Calu3 (cell line): ENCODE data around the gene CCT8L2. TPM values are rescaled to one million over a fixed set of nuclear protein-coding genes. Genes with fewer than 3 reads are reported as not detected.
"Not testable (repeated sequence)": the region's sequence is repeated elsewhere in the genome, so short reads cannot be mapped to it uniquely, and the experiment has no call there.

ENCODE experiments used
- BruUV-seq: library from RNA; stranded (reverse); fragments of 400-500 nt; replicated peaks from 2 replicates; lab custom pipeline; 2021; lab: Mats Ljungman, UMichigan
- CTCF ChIA-PET: fragments of 300-600 bp; sonication (Branson Sonifier 250); formaldehyde crosslinking; loops from one replicate; lab custom pipeline; 2022; ENCODE audit warnings: antibody characterized with exemption; lab: Charles Lee
- DNase-seq: peaks from one replicate; pipeline ENCODE4 v3.0.0; 2022
- H3K27ac Mint-ChIP-seq: one replicate; pipeline ENCODE4 v1.8.0; 2022; ENCODE audit warnings: mixed read lengths; ENCODE audit not compliant: unreplicated experiment
- H3K27me3 Mint-ChIP-seq: one replicate; pipeline ENCODE4 v1.8.0; 2022; ENCODE audit warnings: mixed read lengths; ENCODE audit not compliant: unreplicated experiment
- H3K36me3 Mint-ChIP-seq: one replicate; pipeline ENCODE4 v1.8.0; 2022; ENCODE audit warnings: mild to moderate bottlenecking, moderate library complexity, mixed read lengths; ENCODE audit not compliant: insufficient read depth, unreplicated experiment
- H3K4me1 Mint-ChIP-seq: one replicate; pipeline ENCODE4 v1.8.0; 2022; ENCODE audit warnings: mild to moderate bottlenecking, low read depth, mixed read lengths; ENCODE audit not compliant: unreplicated experiment
- H3K4me3 Mint-ChIP-seq: one replicate; pipeline ENCODE4 v1.8.0; 2022; ENCODE audit warnings: mild to moderate bottlenecking, low read depth, moderate library complexity, mixed read lengths; ENCODE audit not compliant: unreplicated experiment
- H3K9me3 Mint-ChIP-seq: one replicate; pipeline ENCODE4 v1.8.0; 2022; ENCODE audit warnings: low read depth, mixed read lengths; ENCODE audit not compliant: unreplicated experiment
- CTCF ChIP-seq: fragments of 200-600 bp; IDR thresholded peaks from one replicate; pipeline ENCODE4 v1.8.0; 2022; ENCODE audit warnings: antibody characterized with exemption; ENCODE audit not compliant: unreplicated experiment
- intact Hi-C: fragments of 100-400 bp; cut with micrococcal nuclease; formaldehyde crosslinking; loops from one replicate; pipeline ENCODE4 v1.10.0; 2022; ENCODE audit not compliant: unreplicated experiment
- total RNA-seq: library from RNA; stranded (reverse); gene quantifications from 2 replicates; pipeline ENCODE4 v1.2.3, GENCODE V29; 2022

The CCT8L2 gene
- total RNA-seq, 1 experiment from 2014 or later: not detected

- Mint-ChIP-seq H3K36me3 (no peaks in the 10 kb centered on the region), H3K4me3 (no peak overlapping the region), H3K27ac (no peak overlapping the region), H3K9me3 (peaks cover 5% of the 10 kb centered on the region), H3K27me3 (no peaks in the 10 kb centered on the region), H3K4me1 (no peaks in the 10 kb centered on the region)
- intact Hi-C loops: no loop called here
- no peak for DNase-seq
- no peak for TF ChIP-seq CTCF
- BruUV-seq: no TSS peak
- CTCF ChIA-PET: no interaction called here
Measured at GRCh38 chr22:16559056-16559955, 33.3 kb downstream of the CCT8L2 start.

GRCh38 chr22:16558376-16558945 is 34.1 kb downstream of the CCT8L2 start:
- H3K9me3 Mint-ChIP-seq, intact Hi-C loops: not testable (repeated sequence)

GRCh38 chr22:16557511-16557910 is 35.1 kb downstream of the CCT8L2 start:
- H3K4me3 Mint-ChIP-seq, BruUV-seq, H3K9me3 Mint-ChIP-seq, H3K4me1 Mint-ChIP-seq, CTCF ChIA-PET, H3K36me3 Mint-ChIP-seq, H3K27ac Mint-ChIP-seq, DNase-seq, H3K27me3 Mint-ChIP-seq, intact Hi-C loops: not testable (repeated sequence)

More at GRCh38 chr22:16558376-16558945, 34.1 kb downstream of the CCT8L2 start:
- H3K36me3 Mint-ChIP-seq, DNase-seq, H3K4me1 Mint-ChIP-seq, BruUV-seq, CTCF ChIA-PET, H3K27ac Mint-ChIP-seq, H3K27me3 Mint-ChIP-seq, H3K4me3 Mint-ChIP-seq: not testable (repeated sequence)

GRCh38 chr22:16555077-16555994 is 37.3 kb downstream of the CCT8L2 start:
- H3K4me1 Mint-ChIP-seq, CTCF ChIA-PET, H3K27me3 Mint-ChIP-seq, DNase-seq, H3K27ac Mint-ChIP-seq, H3K36me3 Mint-ChIP-seq, H3K9me3 Mint-ChIP-seq, intact Hi-C loops, H3K4me3 Mint-ChIP-seq, BruUV-seq: not testable (repeated sequence)

GRCh38 chr22:16543310-16543709 is 49.3 kb downstream of the CCT8L2 start:
- CTCF ChIA-PET, DNase-seq, H3K9me3 Mint-ChIP-seq, H3K27ac Mint-ChIP-seq, H3K4me1 Mint-ChIP-seq, intact Hi-C loops, H3K36me3 Mint-ChIP-seq, H3K4me3 Mint-ChIP-seq, BruUV-seq, H3K27me3 Mint-ChIP-seq: not testable (repeated sequence)

Other genes with a start within 250 kb of the CCT8L2 start
- gene XKR3, start 232.6 kb upstream of the CCT8L2 start, total RNA-seq: not detected in 2 replicates